SK-N-SH (cell line): ENCODE measurements around the gene RFX4. TPM values are rescaled to one million over a fixed set of nuclear protein-coding genes. Genes with fewer than 3 reads are reported as not detected.

Experiments
- CTCF ChIA-PET: fragments of 300-600, 350-600 bp; formaldehyde crosslinking; extraction: SDS; loops from one replicate; lab custom pipeline; 2021; lab: Yijun Ruan, JAX
- POLR2A ChIA-PET: fragments of 350-600 bp; sonication (Branson Sonifier 250); formaldehyde crosslinking; extraction: SDS; loops from one replicate; lab custom pipeline; 2020; ENCODE audit warnings: antibody characterized with exemption, inconsistent platforms; lab: Yijun Ruan, JAX
- DNase-seq: peaks from one replicate; pipeline ENCODE4 v3.0.0; 2012
- H2AFZ ChIP-seq: fragments of 200-600 bp; sonication (generic); 2 replicates; pipeline ENCODE4 v1.8.1; 2016; ENCODE audit warnings: antibody characterized with exemption, mild to moderate bottlenecking, low read depth
- H3F3A ChIP-seq: fragments of 200-600 bp; sonication (generic); replicated peaks from 2 replicates; pipeline ENCODE3; 2016; ENCODE audit warnings: antibody characterized with exemption, mild to moderate bottlenecking; ENCODE audit not compliant: insufficient read depth
- H3K27ac ChIP-seq, 2 experiments: fragments of 200-500 bp in 1 of 2; fragments of 200-600 bp in 1 of 2; sonication (Bioruptor generic) in 1 of 2; sonication (generic), shearing (Covaris generic) in 1 of 2; 2 replicates each; pipeline versions ENCODE4 v1.5.1 to v1.6.1; 2014 to 2016; ENCODE audit warnings: low read depth in 2 of 2, inconsistent platforms in 1 of 2, low read length in 1 of 2, mild to moderate bottlenecking in 1 of 2, mixed read lengths in 1 of 2
- H3K27me3 ChIP-seq: fragments of 200-600 bp; sonication (generic), shearing (Covaris generic); 2 replicates; pipeline ENCODE4 v1.6.1; 2016; ENCODE audit warnings: mixed run types; ENCODE audit not compliant: insufficient read depth
- H3K36me3 ChIP-seq, 2 experiments: fragments of 200-500 bp in 1 of 2; fragments of 200-600 bp in 1 of 2; sonication (Bioruptor generic) in 1 of 2; sonication (generic) in 1 of 2; replicated peaks in 1 of 2; 2 replicates each; pipeline versions ENCODE3 to v1.5.1; 2014 to 2016; ENCODE audit warnings: low read length in 1 of 2, mild to moderate bottlenecking in 1 of 2; ENCODE audit not compliant: insufficient read depth in 2 of 2, control insufficient read depth in 1 of 2
- H3K4me1 ChIP-seq, 2 experiments: fragments of 200-500 bp in 1 of 2; fragments of 200-600 bp in 1 of 2; sonication (Bioruptor generic) in 1 of 2; sonication (generic), shearing (Covaris generic) in 1 of 2; 2 replicates each; pipeline versions ENCODE4 v1.5.1 to v1.6.1; 2014 to 2016; ENCODE audit warnings: low read depth in 1 of 2, low read length in 1 of 2, mixed run types in 1 of 2; ENCODE audit not compliant: insufficient read depth in 2 of 2, control insufficient read depth in 1 of 2
- H3K4me2 ChIP-seq: fragments of 200-600 bp; sonication (generic), shearing (Covaris generic); 2 replicates; pipeline ENCODE4 v1.6.1; 2017; ENCODE audit warnings: mixed run types
- H3K4me3 ChIP-seq, 2 experiments: fragments of 200-500 bp in 1 of 2; fragments of 200-600 bp in 1 of 2; sonication (Bioruptor generic) in 1 of 2; sonication (generic), shearing (Covaris generic) in 1 of 2; 2 replicates each; pipeline versions ENCODE4 v1.5.1 to v1.8.1; 2014 to 2016; ENCODE audit warnings: low read depth in 2 of 2, inconsistent platforms in 1 of 2, low read length in 1 of 2, mild to moderate bottlenecking in 1 of 2, mixed read lengths in 1 of 2, moderate library complexity in 1 of 2
- H3K79me2 ChIP-seq: fragments of 200-600 bp; sonication (generic); 2 replicates; pipeline ENCODE4 v1.8.1; 2017; ENCODE audit warnings: mild to moderate bottlenecking; ENCODE audit not compliant: insufficient read depth
- H3K9ac ChIP-seq: fragments of 200-600 bp; sonication (generic); 2 replicates; pipeline ENCODE4 v1.6.1; 2017; ENCODE audit warnings: mixed run types
- H3K9me2 ChIP-seq: fragments of 200-600 bp; sonication (generic); 2 replicates; pipeline ENCODE4 v1.6.1; 2017; ENCODE audit warnings: mixed run types
- H3K9me3 ChIP-seq: fragments of 200-600 bp; sonication (generic); 2 replicates; pipeline ENCODE4 v1.6.1; 2017; ENCODE audit warnings: mixed run types, mild to moderate bottlenecking, moderate library complexity
- H4K20me1 ChIP-seq: fragments of 200-600 bp; sonication (generic); 2 replicates; pipeline ENCODE4 v1.6.1; 2017; ENCODE audit warnings: mild to moderate bottlenecking, mixed run types; ENCODE audit not compliant: insufficient read depth
- CHD2 ChIP-seq: fragments of 150-350 bp; IDR thresholded peaks from 2 replicates; pipeline ENCODE4 v1.6.1; 2018; ENCODE audit warnings: low read length; ENCODE audit not compliant: partially characterized antibody
- CTCF ChIP-seq: fragments of 200-600 bp; sonication (generic); IDR thresholded peaks from 2 replicates; pipeline ENCODE4 v1.6.1; 2017; ENCODE audit warnings: antibody characterized with exemption, mild to moderate bottlenecking, moderate library complexity
- EP300 ChIP-seq, 2 experiments: IDR thresholded peaks; 2 replicates each; pipeline versions ENCODE4 v1.4.0 to v1.6.1; 2012; ENCODE audit warnings: borderline replicate concordance in 1 of 2, low read depth in 1 of 2, low read length in 1 of 2
- EZH2phosphoT487 ChIP-seq: fragments of 200-600 bp; sonication (generic); IDR thresholded peaks from 2 replicates; pipeline ENCODE4 v1.6.1; 2017; ENCODE audit warnings: low read depth, mixed run types, mild to moderate bottlenecking, antibody characterized with exemption, moderate library complexity, borderline replicate concordance
- FOSL2 ChIP-seq: IDR thresholded peaks from 2 replicates; pipeline ENCODE4 v1.4.0; 2012; ENCODE audit warnings: low read depth, mild to moderate bottlenecking, moderate library complexity, borderline replicate concordance
- GABPA ChIP-seq: IDR thresholded peaks from 2 replicates; pipeline ENCODE4 v1.4.0; 2012; ENCODE audit warnings: low read depth, mild to moderate bottlenecking
- GATA2 ChIP-seq: sonication (generic); formaldehyde crosslinking; IDR thresholded peaks from 2 replicates; pipeline ENCODE4 v1.5.0; 2020; ENCODE audit warnings: mild to moderate bottlenecking, missing genetic modification reagents
- IRF3 ChIP-seq: fragments of 150-350 bp; IDR thresholded peaks from 2 replicates; pipeline ENCODE4 v1.6.1; 2016; ENCODE audit warnings: mild to moderate bottlenecking, low read depth, low read length
- JUND ChIP-seq: IDR thresholded peaks from 2 replicates; pipeline ENCODE4 v1.4.0; 2012
- MXI1 ChIP-seq: IDR thresholded peaks from 2 replicates; pipeline ENCODE4 v1.6.1; 2012; ENCODE audit warnings: mild to moderate bottlenecking, low read depth, low read length, improper control_type of control experiment
- POLR2AphosphoS5 ChIP-seq: IDR thresholded peaks from 2 replicates; pipeline ENCODE4 v1.6.1; 2012; ENCODE audit warnings: low read depth, low read length
- RCOR1 ChIP-seq: fragments of 150-350 bp; IDR thresholded peaks from 2 replicates; pipeline ENCODE4 v1.6.1; 2017; ENCODE audit warnings: antibody characterized with exemption, low read length
- REST ChIP-seq: IDR thresholded peaks from 2 replicates; pipeline ENCODE4 v1.6.1; 2012; ENCODE audit warnings: mild to moderate bottlenecking, low read depth, low read length, moderate library complexity
- TAF1 ChIP-seq: IDR thresholded peaks from 2 replicates; pipeline ENCODE4 v1.6.1; 2012; ENCODE audit warnings: low read depth, mild to moderate bottlenecking, low read length, moderate library complexity, borderline replicate concordance
- TCF12 ChIP-seq: IDR thresholded peaks from 2 replicates; pipeline ENCODE4 v1.4.0; 2012
- TEAD4 ChIP-seq: IDR thresholded peaks from 2 replicates; pipeline ENCODE4 v1.4.0; 2012; ENCODE audit warnings: mild to moderate bottlenecking, borderline replicate concordance; ENCODE audit not compliant: insufficient read depth
- USF1 ChIP-seq: IDR thresholded peaks from 2 replicates; pipeline ENCODE4 v1.4.0; 2012; ENCODE audit warnings: low read depth, borderline replicate concordance
- YY1 ChIP-seq: IDR thresholded peaks from 2 replicates; pipeline ENCODE4 v1.4.0; 2012; ENCODE audit warnings: low read depth, mild to moderate bottlenecking
- ZBTB33 ChIP-seq: IDR thresholded peaks from 2 replicates; pipeline ENCODE4 v1.4.0; 2012; ENCODE audit warnings: low read depth, borderline replicate concordance
- WGBS: methylation state at CpG from one replicate; pipeline ENCODE4 v1.1.6; 2017; ENCODE audit warnings: low lambda C conversion rate; 5-methylcytosine and 5-hydroxymethylcytosine counted together
- polyA plus RNA-seq, 3 experiments: library from polyadenylated mRNA; depleted of rRNA; stranded (reverse); fragments of >200 nt; gene quantifications; 2 replicates each; pipeline ENCODE4 v1.2.3, GENCODE V29; 2012

RFX4 gene
- polyA plus RNA-seq, 1 of the 3 experiments (the other 2 are of a cell fraction): not detected

- Histone ChIP-seq H3K36me3 (no peaks in the 10 kb centered on the region), H2AFZ (no peak overlapping the region), H3K9me3 (no peaks in the 10 kb centered on the region), H4K20me1 (no peaks in the 10 kb centered on the region), H3K27ac (no peak overlapping the region), H3K27me3 (no peaks in the 10 kb centered on the region; the same call in 1 of the 2 replicates), H3K4me2 (no peak overlapping the region), H3K9ac (no peak overlapping the region), H3K79me2 (no peaks in the 10 kb centered on the region), H3K9me2 (no peaks in the 10 kb centered on the region), H3F3A (no peaks in the 10 kb centered on the region), H3K4me1 (no peaks in the 10 kb centered on the region; a peak in 1 of 4 replicates), H3K4me3 (no peak overlapping the region)
- ChIA-PET POLR2A (no interaction called here), CTCF (interaction anchor here (0.7 to 1.4 kb wide), 2 partner anchors 15 to 81 kb away, joined by 3 to 4 read pairs; no protein-coding TSS in a partner anchor)
- peak; percentile 15 for DNase-seq
- 49% methylated on average over 8 of the region's 8 CpGs for WGBS
- TF ChIP-seq EZH2phosphoT487 (no peak), GABPA (no peak), POLR2AphosphoS5 (no peak), JUND (no peak), IRF3 (no peak), MXI1 (no peak), CHD2 (no peak), GATA2 (CRISPR knock-in tag) (no peak), TCF12 (no peak), TEAD4 (no peak), EP300 (IDR thresholded peaks at IDR 0.05; ENCODE audit: borderline replicate concordance in 1 of 2, low read depth in 1 of 2, low read length in 1 of 2) (no peak), REST (no peak), FOSL2 (no peak), ZBTB33 (no peak), YY1 (no peak), CTCF (no peak), TAF1 (no peak), RCOR1 (no peak), USF1 (no peak)
These were observed 90.3 kb downstream of the RFX4 start for GRCh38 chr12:106673141-106673540.
